MM.1S (cell line): Measurements from ENCODE around the gene ERC2.

Source experiments
- DNase-seq: peaks from one replicate; pipeline ENCODE4 v3.0.0-alpha.2; 2015
- H2AFZ ChIP-seq: fragments of 300-600 bp; sonication (generic); 2 replicates; pipeline ENCODE4 v1.6.0; 2016; ENCODE audit warnings: antibody characterized with exemption, low read length
- H3F3A ChIP-seq: fragments of 300-600 bp; sonication (generic); 2 replicates; pipeline ENCODE4 v1.6.1; 2016; ENCODE audit warnings: mild to moderate bottlenecking, antibody characterized with exemption, low read length, moderate library complexity, mixed read lengths; ENCODE audit not compliant: insufficient read depth
- H3K27ac ChIP-seq: fragments of 300-600 bp; sonication (generic); 2 replicates; pipeline ENCODE4 v1.5.1; 2016; ENCODE audit warnings: mild to moderate bottlenecking, low read length
- H3K27me3 ChIP-seq: fragments of 300-600 bp; sonication (generic); replicated peaks from 2 replicates; pipeline ENCODE4 v1.6.0; 2016; ENCODE audit warnings: low read length; ENCODE audit not compliant: insufficient read depth
- H3K36me3 ChIP-seq: fragments of 300-600 bp; sonication (generic); replicated peaks from 2 replicates; pipeline ENCODE4 v1.6.1; 2016; ENCODE audit warnings: mild to moderate bottlenecking, low read length, mixed read lengths; ENCODE audit not compliant: insufficient read depth
- H3K4me1 ChIP-seq: fragments of 300-600 bp; sonication (generic); 2 replicates; pipeline ENCODE4 v1.6.1; 2016; ENCODE audit warnings: low read length, mixed read lengths
- H3K4me2 ChIP-seq: fragments of 300-600 bp; sonication (generic); 2 replicates; pipeline ENCODE4 v1.6.0; 2016; ENCODE audit warnings: low read depth, low read length
- H3K4me3 ChIP-seq: fragments of 300-600 bp; sonication (generic); 2 replicates; pipeline ENCODE4 v1.5.1; 2016; ENCODE audit warnings: low read length, mixed read lengths
- H3K79me2 ChIP-seq: fragments of 300-600 bp; sonication (generic); 2 replicates; pipeline ENCODE4 v1.6.1; 2016; ENCODE audit warnings: mixed run types, low read length, mixed read lengths
- H3K9ac ChIP-seq: fragments of 300-600 bp; sonication (generic); 2 replicates; pipeline ENCODE4 v1.6.1; 2016; ENCODE audit warnings: low read length, mixed read lengths
- H3K9me2 ChIP-seq: fragments of 300-600 bp; sonication (generic); replicated peaks from 2 replicates; pipeline ENCODE4 v1.6.1; 2016; ENCODE audit warnings: mild to moderate bottlenecking, low read length, mixed read lengths; ENCODE audit not compliant: insufficient read depth
- H3K9me3 ChIP-seq: fragments of 300-600 bp; sonication (generic); replicated peaks from 2 replicates; pipeline ENCODE4 v1.6.1; 2016; ENCODE audit warnings: mild to moderate bottlenecking, low read length, mixed read lengths; ENCODE audit not compliant: insufficient read depth
- H4K20me1 ChIP-seq: fragments of 300-600 bp; sonication (generic); 2 replicates; pipeline ENCODE4 v1.6.1; 2016; ENCODE audit warnings: mild to moderate bottlenecking, low read length, moderate library complexity, mixed read lengths; ENCODE audit not compliant: insufficient read depth
- EZH2 ChIP-seq: fragments of 300-600 bp; sonication (generic); optimal IDR thresholded peaks from 2 replicates; pipeline ENCODE3; 2017; ENCODE audit warnings: low read depth, mild to moderate bottlenecking, antibody characterized with exemption, low read length, mixed read lengths
- EZH2phosphoT487 ChIP-seq: fragments of 300-600 bp; sonication (generic); IDR thresholded peaks from 2 replicates; pipeline ENCODE4 v1.6.1; 2018; ENCODE audit warnings: antibody characterized with exemption, low read length
- TF ChIP-seq, protein P1 (sequence below): fragments of 300-600 bp; sonication (generic); IDR thresholded peaks from 2 replicates; pipeline ENCODE4 v1.5.1; 2016; ENCODE audit warnings: antibody characterized with exemption, low read length, mixed read lengths

ERC2 gene

DNA sequence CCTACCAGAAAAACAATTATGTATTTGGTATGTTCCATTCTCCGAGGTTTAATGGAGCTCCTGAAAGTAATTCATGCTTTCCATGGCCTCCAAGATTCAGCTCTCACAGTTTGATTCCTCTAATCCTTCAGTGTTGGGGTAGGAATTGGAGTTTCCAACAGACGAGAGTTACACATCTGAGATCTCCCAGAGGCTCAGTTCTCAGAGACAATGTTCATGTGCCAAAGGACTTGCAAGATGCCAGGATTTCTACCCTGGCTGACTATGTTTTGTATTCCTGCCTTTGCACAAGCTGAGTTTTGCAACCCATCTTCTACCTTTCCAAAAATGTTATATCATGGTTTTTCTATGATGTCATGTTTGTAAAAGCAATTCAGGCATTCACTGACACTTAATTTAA is 322.9 kb downstream of the ERC2 start:
- Histone ChIP-seq H2AFZ (no peak overlapping the region), H3K9me3 (no peaks in the 10 kb centered on the region), H3K27me3 (no peaks in the 10 kb centered on the region), H3K4me1 (no peaks in the 10 kb centered on the region), H3K9ac (no peak overlapping the region), H3K4me3 (no peak overlapping the region), H3K79me2 (no peaks in the 10 kb centered on the region), H3K27ac (no peak overlapping the region), H3K9me2 (0 out of 2 replicates have a peak, but pooled peaks cover 2% of the 10 kb centered on the region), H4K20me1 (no peaks in the 10 kb centered on the region), H3K36me3 (no peaks in the 10 kb centered on the region), H3K4me2 (no peak overlapping the region), H3F3A (no peaks in the 10 kb centered on the region)
- no peak for DNase-seq
- TF ChIP-seq EZH2phosphoT487 (no peak), EZH2 (no peak)
- TF ChIP-seq, protein P1, sequence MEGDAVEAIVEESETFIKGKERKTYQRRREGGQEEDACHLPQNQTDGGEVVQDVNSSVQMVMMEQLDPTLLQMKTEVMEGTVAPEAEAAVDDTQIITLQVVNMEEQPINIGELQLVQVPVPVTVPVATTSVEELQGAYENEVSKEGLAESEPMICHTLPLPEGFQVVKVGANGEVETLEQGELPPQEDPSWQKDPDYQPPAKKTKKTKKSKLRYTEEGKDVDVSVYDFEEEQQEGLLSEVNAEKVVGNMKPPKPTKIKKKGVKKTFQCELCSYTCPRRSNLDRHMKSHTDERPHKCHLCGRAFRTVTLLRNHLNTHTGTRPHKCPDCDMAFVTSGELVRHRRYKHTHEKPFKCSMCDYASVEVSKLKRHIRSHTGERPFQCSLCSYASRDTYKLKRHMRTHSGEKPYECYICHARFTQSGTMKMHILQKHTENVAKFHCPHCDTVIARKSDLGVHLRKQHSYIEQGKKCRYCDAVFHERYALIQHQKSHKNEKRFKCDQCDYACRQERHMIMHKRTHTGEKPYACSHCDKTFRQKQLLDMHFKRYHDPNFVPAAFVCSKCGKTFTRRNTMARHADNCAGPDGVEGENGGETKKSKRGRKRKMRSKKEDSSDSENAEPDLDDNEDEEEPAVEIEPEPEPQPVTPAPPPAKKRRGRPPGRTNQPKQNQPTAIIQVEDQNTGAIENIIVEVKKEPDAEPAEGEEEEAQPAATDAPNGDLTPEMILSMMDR = no peak

DNA sequence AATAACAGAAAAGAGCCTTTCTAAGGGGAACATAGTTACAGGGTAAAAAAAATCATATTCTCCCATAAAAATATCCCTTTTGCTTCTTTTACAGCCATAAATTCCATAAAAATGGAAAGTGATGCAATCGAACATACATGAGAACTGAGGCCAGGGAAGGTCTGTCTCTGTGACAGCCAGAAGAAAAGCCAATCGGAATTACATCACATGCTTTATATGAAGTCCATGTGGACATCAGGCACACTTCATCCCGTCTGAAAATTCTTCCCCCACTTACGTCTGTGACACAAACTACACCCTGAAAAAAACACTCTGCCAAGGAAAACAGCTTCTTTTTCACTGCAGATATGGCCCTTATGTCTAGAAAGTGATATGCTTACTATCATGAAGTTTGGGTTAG is 323.5 kb downstream of the ERC2 start:
- no peak for TF ChIP-seq EZH2phosphoT487
- TF ChIP-seq EZH2 = no peak
- TF ChIP-seq, protein P1 = no peak

DNA sequence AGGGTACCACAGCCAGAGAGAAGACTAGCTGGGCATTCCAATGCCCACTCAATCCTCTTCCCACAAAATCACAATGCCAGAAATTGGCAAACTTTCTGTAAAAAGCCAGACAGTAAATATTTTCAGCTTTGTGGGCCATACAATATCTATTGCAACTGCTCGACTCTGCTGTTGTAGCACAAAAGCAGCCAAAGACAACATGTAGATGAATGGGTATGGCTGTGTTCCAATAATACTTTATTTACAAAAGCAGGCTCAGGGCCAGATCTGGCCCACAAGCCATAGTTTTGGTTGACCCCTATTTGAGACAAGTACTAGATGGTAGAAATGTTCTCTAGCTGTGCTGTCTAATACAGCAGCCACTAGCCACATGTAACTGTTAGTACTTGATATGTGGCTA is 330.9 kb downstream of the ERC2 start:
- Histone ChIP-seq H3K27ac (no peak overlapping the region), H4K20me1 (no peaks in the 10 kb centered on the region), H3K9ac (no peak overlapping the region), H3F3A (no peaks in the 10 kb centered on the region), H3K4me1 (no peaks in the 10 kb centered on the region), H3K4me2 (no peak overlapping the region), H2AFZ (no peak overlapping the region), H3K4me3 (no peak overlapping the region), H3K79me2 (no peaks in the 10 kb centered on the region), H3K36me3 (no peaks in the 10 kb centered on the region), H3K9me2 (no peaks in the 10 kb centered on the region), H3K9me3 (no peaks in the 10 kb centered on the region), H3K27me3 (no peaks in the 10 kb centered on the region)
- no peak for DNase-seq
- TF ChIP-seq, protein P1 = no peak
- TF ChIP-seq EZH2phosphoT487 = no peak
- TF ChIP-seq EZH2 = no peak

More for the DNA sequence above, 323.5 kb downstream of the ERC2 start:
- Histone ChIP-seq H3K36me3 (no peaks in the 10 kb centered on the region), H2AFZ (no peak overlapping the region), H4K20me1 (no peaks in the 10 kb centered on the region), H3K9me3 (no peaks in the 10 kb centered on the region), H3K9me2 (no peaks in the 10 kb centered on the region), H3K4me2 (no peak overlapping the region), H3K27ac (no peak overlapping the region), H3K9ac (no peak overlapping the region), H3K4me3 (no peak overlapping the region), H3K27me3 (no peaks in the 10 kb centered on the region), H3K79me2 (no peaks in the 10 kb centered on the region), H3F3A (no peaks in the 10 kb centered on the region), H3K4me1 (no peaks in the 10 kb centered on the region)
- DNase-seq = no peak
